ENCODE measurements around the gene POM121.
"Not testable (repeated sequence)": the region's sequence is repeated elsewhere in the genome, so short reads cannot be mapped to it uniquely, and the experiment has no call there.

DNA sequence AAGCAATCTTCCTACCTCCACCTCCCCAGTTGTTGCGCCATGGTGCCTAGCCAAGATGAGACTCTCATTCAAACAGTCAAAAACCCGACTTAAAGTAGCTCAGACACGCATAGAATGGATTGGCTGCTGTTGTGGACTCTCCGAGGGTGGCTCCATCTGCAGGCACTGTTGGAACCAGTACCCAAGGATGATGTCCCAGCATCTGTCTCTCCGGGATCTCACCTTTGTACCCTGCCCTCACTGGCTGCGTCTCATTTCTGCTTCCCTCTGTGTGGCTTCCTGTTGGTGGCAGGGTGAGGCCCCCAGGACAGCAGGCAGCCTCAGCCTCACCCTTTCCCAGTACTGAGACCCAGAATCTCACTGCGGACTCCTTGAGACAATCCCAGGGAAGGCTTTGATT is 49.9 kb downstream of the POM121 start:
- not testable (repeated sequence) for TF ChIP-seq CTCF, POLR2A (IDR thresholded peaks at IDR 0.05)

Measured in prostate gland (tissue), 2 donors.